ENCODE measurements around the gene SCN2B.

SCN2B gene

GRCh38 chr11:118202599-118203422 is 26.4 kb upstream of the SCN2B start:
- no peak for TF ChIP-seq Cebpa-rat (IDR thresholded peaks at IDR 0.05)
- Histone ChIP-seq H4K20me1 (no peaks in the 10 kb centered on the region), H3K4me2 (peak overlapping the region in 6 of 11 experiments; percentile 16 to 38 (median 30); a peak in 10 of 22 replicates), H3K4me1 (peaks cover 10 to 94% (median 33%) of the 10 kb centered on the region in 10 experiments), H3K27ac (peak overlapping the region in 2 of 11 experiments; percentile 1 to 21; a peak in 1 of 22 replicates), H3K9me3 (replicated peaks in 1 of 11) (no peaks in the 10 kb centered on the region), H3K4me3 (no peak overlapping the region), H3K9ac (no peak overlapping the region), H3K36me3 (peaks cover 0 to 70% (median 0%) of the 10 kb centered on the region in 11 experiments; a peak in 6 of 22 replicates), H3K27me3 (no peaks in the 10 kb centered on the region)

- no peak overlapping the region for H3K9ac ChIP-seq
- no peaks in the 10 kb centered on the region for H3K9me3 ChIP-seq (replicated peaks in 1 of 11)
- no peak overlapping the region for H3K27ac ChIP-seq
- H3K27me3 ChIP-seq, result no peaks in the 10 kb centered on the region
- H3K4me3 ChIP-seq, result no peak overlapping the region
- peaks cover 0 to 74% (median 0%) of the 10 kb centered on the region in 11 experiments; a peak in 6 of 22 replicates for H3K36me3 ChIP-seq
- no peaks in the 10 kb centered on the region for H4K20me1 ChIP-seq
- no peak for TF ChIP-seq Cebpa-rat (IDR thresholded peaks at IDR 0.05)
- H3K4me2 ChIP-seq, result peak overlapping the region in 4 of 11 experiments; percentile 28 to 38 (median 34); a peak in 3 of 22 replicates
- peaks cover 10 to 85% (median 27%) of the 10 kb centered on the region in 10 experiments for H3K4me1 ChIP-seq
Measured at GRCh38 chr11:118201966-118202365, 25.5 kb upstream of the SCN2B start.

DNA sequence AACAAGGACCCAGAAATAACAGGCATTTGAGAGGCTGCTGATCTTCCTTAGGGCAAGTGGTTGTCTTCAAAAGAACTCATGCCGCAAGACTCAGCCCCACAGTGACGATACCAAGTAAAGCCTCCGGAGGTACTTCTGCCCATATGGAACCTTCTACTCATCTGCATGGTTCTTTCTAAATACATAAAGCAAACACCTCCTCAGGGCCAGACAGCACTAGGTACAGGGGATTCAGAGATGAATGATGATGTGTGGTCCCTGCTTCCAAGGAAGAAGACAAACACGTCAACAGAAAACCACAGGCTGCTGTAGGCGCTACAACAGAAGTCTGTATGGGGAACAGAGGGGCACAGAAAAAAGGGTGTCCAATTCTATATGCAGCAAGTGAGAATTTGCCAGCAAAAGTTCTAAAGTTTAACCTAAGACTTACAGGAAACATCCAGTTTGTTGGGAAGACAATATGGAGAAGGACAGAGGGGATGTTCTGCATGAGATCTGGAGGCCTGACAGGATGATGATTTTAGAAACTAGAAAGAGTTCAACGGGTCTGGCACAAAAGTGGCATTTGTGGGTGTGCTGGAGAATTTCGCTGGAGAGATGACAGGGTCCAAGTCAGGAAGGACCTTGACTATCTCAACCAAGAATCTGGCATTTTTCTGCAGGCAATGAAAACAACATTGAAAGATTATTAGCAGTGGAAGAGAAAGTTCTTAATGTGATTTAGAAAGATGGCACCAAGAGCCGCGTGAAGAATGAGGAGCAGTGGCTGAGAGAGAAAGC is 24.7 kb upstream of the SCN2B start:
- Histone ChIP-seq H3K27me3 (no peaks in the 10 kb centered on the region), H3K27ac (no peak overlapping the region), H3K36me3 (peaks cover 0 to 83% (median 0%) of the 10 kb centered on the region in 11 experiments; a peak in 6 of 22 replicates), H4K20me1 (no peaks in the 10 kb centered on the region), H3K4me2 (peak overlapping the region in 2 of 11 experiments; percentile 9 to 31; a peak in 1 of 22 replicates), H3K4me3 (no peak overlapping the region), H3K9ac (no peak overlapping the region), H3K9me3 (replicated peaks in 1 of 11) (no peaks in the 10 kb centered on the region), H3K4me1 (peaks cover 2 to 76% (median 18%) of the 10 kb centered on the region in 10 experiments; a peak in 19 of 20 replicates)
- TF ChIP-seq Cebpa-rat (IDR thresholded peaks at IDR 0.05), result no peak

DNA sequence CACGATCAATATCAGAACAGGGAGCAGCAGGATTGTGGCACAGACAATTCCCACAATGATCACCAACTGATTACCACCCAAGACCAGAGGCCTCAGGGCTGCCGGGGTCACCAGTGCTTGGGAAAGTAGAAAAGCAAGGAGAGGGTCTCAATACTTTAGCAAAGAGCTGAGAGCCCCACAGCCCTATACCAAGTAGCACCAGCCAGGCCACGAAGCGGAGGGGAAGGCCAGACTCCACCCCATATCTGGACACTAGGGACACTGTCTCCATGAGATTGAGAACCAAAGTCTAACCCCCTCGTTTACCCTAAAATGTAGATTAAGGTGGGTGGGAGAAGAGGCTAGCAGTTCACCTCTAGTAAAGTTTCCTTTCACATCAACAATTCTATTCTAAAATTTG is 24.1 kb upstream of the SCN2B start:
- H4K20me1 ChIP-seq, result no peaks in the 10 kb centered on the region
- H3K9me3 ChIP-seq (replicated peaks in 1 of 11), result no peaks in the 10 kb centered on the region
- H3K4me2 ChIP-seq, result peak overlapping the region in 2 of 11 experiments; percentile 9 to 31; a peak in 2 of 22 replicates
- peaks cover 0 to 71% (median 14%) of the 10 kb centered on the region in 10 experiments; a peak in 10 of 20 replicates for H3K4me1 ChIP-seq
- H3K36me3 ChIP-seq, result peaks cover 0 to 87% (median 0%) of the 10 kb centered on the region in 11 experiments; a peak in 6 of 22 replicates
- H3K27ac ChIP-seq, result no peak overlapping the region
- no peak overlapping the region for H3K9ac ChIP-seq
- H3K27me3 ChIP-seq, result no peaks in the 10 kb centered on the region
- no peak for TF ChIP-seq Cebpa-rat (IDR thresholded peaks at IDR 0.05)
- H3K4me3 ChIP-seq, result no peak overlapping the region

DNA sequence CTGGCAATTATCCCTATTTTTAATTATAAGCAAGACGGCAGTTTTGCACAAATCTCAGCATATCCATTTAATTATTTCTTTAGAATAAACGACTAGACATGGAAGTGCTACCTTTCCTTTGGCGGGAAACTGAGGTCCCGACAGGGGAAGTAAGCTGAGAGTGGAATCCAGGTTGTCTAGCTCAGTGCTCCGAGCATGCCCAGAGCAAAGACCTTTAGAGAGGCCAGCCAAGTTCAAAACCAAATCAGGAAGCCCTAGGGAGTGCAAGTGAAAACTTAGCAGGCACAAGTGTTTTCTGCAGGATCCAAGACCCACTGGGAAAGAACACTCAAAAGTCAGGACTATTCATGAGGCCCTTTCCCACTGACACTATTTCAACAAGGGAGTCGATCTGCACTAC is 22.7 kb upstream of the SCN2B start:
- no peaks in the 10 kb centered on the region for H3K27me3 ChIP-seq
- no peaks in the 10 kb centered on the region for H4K20me1 ChIP-seq
- no peak overlapping the region for H3K4me3 ChIP-seq
- 0 out of 22 replicates have a peak overlapping the region, but pooled peaks of 1 of the 11 experiments have one; percentile 21 for H3K27ac ChIP-seq
- peaks cover 0 to 2% (median 0%) of the 10 kb centered on the region in 11 experiments; a peak in 2 of 22 replicates for H3K9me3 ChIP-seq (replicated peaks in 1 of 11)
- peak overlapping the region in 4 of 11 experiments; percentile 47 to 68 (median 56); a peak in 9 of 22 replicates for H3K4me2 ChIP-seq
- H3K9ac ChIP-seq, result peak overlapping the region in 1 of 11 experiments; percentile 16; a peak in 1 of 22 replicates
- TF ChIP-seq Cebpa-rat (IDR thresholded peaks at IDR 0.05), result no peak
- H3K4me1 ChIP-seq, result peaks cover 0 to 64% (median 13%) of the 10 kb centered on the region in 10 experiments; a peak in 10 of 20 replicates
- peaks cover 0 to 87% (median 0%) of the 10 kb centered on the region in 11 experiments; a peak in 6 of 22 replicates for H3K36me3 ChIP-seq

DNA sequence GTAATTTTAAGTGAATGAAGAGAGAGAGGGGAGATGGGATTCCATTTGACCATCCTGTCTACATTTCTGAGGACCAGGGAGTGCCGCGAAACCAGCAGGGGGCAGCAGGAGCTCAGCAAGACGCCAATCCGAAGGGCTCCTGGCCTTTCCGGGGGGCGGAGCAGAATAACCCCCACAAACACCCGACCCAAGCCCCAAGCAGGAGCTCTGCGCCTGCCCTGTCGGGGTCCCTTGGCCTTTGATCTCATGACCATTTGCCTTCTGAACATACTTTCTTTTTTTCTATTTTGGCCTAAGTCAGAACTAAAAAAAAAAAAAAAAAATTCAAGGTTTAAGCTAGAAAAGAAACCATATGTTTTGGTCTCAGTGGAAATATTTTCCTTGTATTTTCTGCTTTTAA is 21.9 kb upstream of the SCN2B start:
- Histone ChIP-seq H3K9ac (peak overlapping the region in 2 of 11 experiments; percentile 25 to 40; a peak in 1 of 22 replicates), H3K9me3 (replicated peaks in 1 of 11) (peaks cover 0 to 10% (median 0%) of the 10 kb centered on the region in 11 experiments; a peak in 7 of 22 replicates), H3K27me3 (no peaks in the 10 kb centered on the region), H3K27ac (peak overlapping the region in 3 of 11 experiments; percentile 14 to 30 (median 21); a peak in 2 of 22 replicates), H4K20me1 (no peaks in the 10 kb centered on the region), H3K36me3 (peaks cover 0 to 87% (median 0%) of the 10 kb centered on the region in 11 experiments; a peak in 6 of 22 replicates), H3K4me2 (peak overlapping the region in 6 of 11 experiments; percentile 12 to 68 (median 50); a peak in 8 of 22 replicates), H3K4me1 (peaks cover 0 to 58% (median 13%) of the 10 kb centered on the region in 10 experiments; a peak in 10 of 20 replicates), H3K4me3 (no peak overlapping the region)
- no peak for TF ChIP-seq Cebpa-rat (IDR thresholded peaks at IDR 0.05)

DNA sequence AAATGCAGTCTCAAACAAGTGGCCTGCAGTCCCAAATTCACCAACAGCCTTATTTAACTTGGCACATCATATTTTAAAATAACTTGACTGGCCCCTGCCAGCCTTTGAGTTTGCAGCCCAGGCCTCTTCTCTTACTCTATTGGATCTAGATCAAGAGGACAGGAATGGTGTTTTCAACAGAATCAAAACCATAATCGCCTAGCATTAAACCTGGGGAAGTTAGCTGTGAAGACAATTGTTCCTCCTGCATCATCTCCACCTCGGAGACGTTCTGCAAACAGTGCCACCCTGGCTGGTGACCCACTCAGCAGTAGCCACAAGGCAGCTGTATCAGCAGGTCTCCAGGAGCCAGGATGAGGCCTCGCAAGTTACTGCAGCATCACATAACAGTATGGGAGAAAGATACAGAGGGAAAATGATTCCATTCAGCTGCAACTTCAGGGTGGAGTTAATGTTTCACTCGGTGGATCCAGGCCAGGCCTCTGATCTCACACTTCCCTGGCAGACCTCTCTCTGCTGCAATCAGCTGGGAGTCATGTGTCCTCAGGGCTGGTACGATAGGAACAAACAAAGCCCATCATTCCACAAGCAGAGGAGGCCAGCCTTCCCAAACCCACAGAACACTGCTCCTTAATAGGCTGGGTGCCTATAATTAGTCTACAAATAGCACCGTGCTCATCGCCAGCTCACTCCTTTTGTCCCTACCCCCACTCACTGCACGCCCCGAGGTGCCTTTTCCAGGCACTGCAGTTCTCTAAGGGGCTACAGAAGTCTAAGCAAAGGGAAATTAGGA is 18.6 kb upstream of the SCN2B start:
- 0 out of 22 replicates have a peak overlapping the region, but pooled peaks of 1 of the 11 experiments have one; percentile 16 for H3K9ac ChIP-seq
- no peak for TF ChIP-seq Cebpa-rat (IDR thresholded peaks at IDR 0.05)
- H4K20me1 ChIP-seq, result no peaks in the 10 kb centered on the region
- H3K9me3 ChIP-seq (replicated peaks in 1 of 11), result peaks cover 18 to 34% (median 22%) of the 10 kb centered on the region in 11 experiments
- no peak overlapping the region for H3K27ac ChIP-seq
- H3K36me3 ChIP-seq, result peaks cover 0 to 70% (median 0%) of the 10 kb centered on the region in 11 experiments; a peak in 5 of 22 replicates
- H3K4me1 ChIP-seq, result peaks cover 0 to 25% (median 8%) of the 10 kb centered on the region in 10 experiments; a peak in 9 of 20 replicates
- no peak overlapping the region for H3K4me3 ChIP-seq
- H3K4me2 ChIP-seq, result peak overlapping the region in 2 of 11 experiments; percentile 4 to 17; a peak in 3 of 22 replicates
- no peaks in the 10 kb centered on the region for H3K27me3 ChIP-seq
